ENCODE results near the gene MPV17.
"Not testable (repeated sequence)": the region's sequence is repeated elsewhere in the genome, so short reads cannot be mapped to it uniquely, and the experiment has no call there.

Gene MPV17

DNA sequence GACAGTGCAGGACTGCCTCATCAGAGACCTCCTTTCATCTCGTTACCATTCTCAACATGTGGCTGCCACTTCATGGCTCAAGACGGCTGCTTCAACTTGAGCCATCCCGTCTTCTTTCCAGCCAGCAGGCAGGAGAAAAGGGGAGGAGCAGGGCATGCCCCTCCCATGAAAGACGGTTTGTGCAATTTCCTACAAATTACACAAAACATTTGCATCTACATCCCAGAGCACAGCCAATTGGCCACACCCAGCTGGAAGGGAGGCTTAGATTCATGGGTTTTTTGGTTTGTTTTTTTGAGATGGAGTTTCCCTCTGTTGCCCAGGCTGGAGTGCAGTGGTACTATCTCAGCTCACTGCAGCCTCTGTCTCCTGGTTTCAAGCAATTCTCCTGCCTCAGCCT, 26.4 kb downstream of the MPV17 start:
- DNase-seq, result no peak

DNA sequence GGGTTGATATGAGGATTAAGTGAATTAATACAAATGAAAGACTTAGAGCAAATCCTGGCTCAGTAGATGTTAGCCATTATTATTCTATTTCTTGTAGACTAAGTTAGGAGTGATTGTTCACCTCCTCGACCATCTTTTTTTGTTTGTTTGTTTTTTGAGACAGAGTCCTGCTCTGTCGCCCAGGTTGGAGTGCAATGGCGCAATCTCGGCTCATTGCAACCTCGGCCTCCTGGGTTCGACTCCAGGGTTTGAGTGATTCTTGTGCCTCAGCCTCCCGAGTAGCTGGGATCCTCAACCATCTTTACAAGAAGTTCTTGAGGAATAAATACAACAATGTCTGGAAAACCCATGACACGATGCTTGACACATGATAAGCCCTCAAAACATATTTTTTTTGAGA, 28.0 kb downstream of the MPV17 start:
- DNase-seq, result no peak

- DNase-seq, result no peak
These were observed 31.0 kb downstream of the MPV17 start for GRCh38 chr2:27291865-27292264.

DNA sequence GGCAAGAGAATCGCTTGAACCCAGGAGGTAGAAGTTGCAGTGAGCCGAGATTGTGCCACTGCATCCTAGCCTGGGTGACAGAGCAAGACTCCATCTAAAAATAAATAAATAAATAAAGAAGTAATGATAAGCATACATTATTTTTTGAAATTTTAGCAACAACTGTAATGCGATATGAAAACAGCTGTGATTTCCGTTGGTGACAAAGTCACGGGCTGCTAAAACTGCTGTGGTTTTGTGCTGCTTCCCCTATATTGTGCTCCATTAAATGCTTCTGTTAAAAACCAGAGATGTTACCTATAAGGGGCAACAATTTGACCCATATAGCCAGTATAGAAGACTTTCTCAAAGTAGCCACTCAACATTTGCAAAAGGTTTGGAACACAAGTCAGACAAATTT, 32.3 kb downstream of the MPV17 start:
- DNase-seq, result no peak

DNA sequence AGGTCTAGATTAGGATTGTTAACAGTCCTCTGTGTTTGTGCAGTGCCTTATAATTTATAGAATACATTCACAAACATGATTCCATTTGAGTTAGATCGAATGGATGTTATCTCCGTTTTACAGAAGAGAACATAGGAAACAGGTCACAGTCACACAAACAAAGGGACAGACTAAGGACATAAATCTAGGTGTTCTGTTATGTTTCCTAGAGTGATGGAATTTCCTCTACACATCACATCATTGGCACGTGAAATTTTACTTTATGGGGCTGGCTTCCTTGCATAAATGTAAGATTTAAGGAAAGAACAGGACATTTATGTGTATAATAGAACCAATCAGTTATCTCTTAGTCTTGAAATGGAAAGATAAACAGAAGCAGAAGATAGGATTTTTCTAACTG, 34.3 kb downstream of the MPV17 start:
- DNase-seq, result no peak

DNA sequence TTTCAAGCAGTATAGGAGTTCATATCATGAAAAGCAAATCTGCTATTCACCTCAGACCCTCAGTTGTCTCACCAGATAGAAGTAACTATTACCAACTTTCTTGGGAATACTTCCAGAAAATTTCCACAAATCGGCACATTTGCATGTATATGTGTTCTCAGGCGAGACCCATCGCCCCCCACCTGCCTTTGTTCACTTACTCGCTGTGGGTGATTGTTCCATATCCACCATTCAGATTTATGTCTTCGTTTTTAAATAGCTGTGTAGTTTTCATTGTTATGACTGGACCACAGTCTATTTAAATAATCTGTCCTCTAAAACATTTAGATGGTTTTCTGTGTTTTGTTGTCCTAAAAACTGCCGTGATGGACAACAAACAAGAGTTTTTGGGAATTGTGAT, 37.4 kb downstream of the MPV17 start:
- DNase-seq, result no peak

- no peak for DNase-seq
These were observed 37.9 kb downstream of the MPV17 start for GRCh38 chr2:27284996-27285395.

DNA sequence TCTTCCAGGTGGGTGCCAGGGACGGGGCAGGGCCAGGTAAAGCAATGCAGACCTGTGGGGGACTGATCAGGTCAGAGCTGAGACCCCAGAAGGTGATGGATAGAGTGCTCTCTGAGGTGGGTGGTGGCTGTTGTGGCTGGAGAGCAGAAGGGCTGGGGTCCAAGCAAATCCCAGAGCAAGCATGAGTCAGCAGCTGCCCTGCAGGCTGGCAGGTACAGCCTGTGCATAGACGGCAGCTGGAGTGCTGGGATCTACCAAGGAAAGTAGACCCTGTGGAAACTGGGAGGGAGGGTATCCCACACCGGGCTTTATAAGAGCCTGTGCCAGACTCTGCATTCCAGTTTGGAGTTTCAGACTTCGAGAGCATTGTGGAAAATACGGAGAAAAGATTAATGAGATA, 40.0 kb downstream of the MPV17 start:
- DNase-seq, result no peak

DNA sequence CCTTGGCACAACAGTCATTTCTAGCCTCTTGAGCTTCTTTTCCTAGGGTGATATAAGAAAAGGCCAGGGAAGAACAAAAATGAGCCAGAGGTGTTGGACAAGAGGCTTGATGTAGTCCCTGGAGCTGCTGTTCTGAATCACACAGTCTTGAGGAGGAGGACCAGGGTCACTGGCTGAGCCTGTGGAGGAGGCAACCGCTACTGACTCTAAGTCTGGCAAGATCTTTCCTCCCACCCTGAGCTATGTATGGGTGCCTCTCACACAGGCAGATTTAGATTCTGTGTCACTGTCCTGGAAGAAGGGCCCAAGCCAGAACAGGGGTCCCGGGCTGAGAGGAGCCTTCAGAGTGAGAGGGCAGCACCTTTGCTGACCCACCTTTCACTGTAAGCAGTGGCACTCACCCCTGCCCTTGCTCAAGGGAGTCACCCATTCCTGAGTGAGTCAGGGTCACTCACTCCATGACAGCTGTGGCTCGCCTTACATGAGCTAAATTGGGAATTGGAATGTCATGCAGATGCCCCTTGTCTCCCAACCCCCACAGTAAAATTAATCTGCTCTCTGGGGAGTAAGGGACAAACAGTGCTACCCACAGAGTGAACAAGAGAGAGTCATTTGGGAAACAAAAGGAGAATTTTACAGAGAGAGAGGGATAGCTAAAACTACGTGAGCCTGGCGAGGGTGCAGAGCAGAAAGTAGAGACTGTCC, 40.9 kb downstream of the MPV17 start, which contains the start of gene TRIM54:
Gene TRIM54 (plus strand): TSS at position 575 of the 705 bp plus-strand sequence. CDS start 303 bp downstream, outside the sequence.
- no peak for DNase-seq

DNA sequence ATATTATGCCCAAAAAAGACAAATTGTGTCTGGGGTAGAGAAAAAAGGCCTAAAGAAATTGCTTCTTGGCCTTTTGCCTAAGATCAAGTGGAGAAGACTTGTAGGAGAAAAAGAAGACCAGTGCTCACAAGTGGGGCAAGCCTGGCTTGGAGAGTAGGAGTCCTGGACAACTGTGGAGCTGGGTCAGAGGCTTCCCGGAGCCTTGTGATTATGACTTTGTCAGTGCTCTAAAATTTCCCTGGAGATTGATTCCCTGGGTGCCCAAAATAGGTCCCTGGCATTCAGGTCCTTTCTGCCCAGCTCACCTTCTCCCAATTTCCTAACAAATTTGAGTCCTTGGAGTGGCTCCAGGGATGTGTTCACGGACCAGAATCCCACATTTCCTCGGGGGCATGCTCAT, 41.5 kb downstream of the MPV17 start:
- no peak for DNase-seq

DNA sequence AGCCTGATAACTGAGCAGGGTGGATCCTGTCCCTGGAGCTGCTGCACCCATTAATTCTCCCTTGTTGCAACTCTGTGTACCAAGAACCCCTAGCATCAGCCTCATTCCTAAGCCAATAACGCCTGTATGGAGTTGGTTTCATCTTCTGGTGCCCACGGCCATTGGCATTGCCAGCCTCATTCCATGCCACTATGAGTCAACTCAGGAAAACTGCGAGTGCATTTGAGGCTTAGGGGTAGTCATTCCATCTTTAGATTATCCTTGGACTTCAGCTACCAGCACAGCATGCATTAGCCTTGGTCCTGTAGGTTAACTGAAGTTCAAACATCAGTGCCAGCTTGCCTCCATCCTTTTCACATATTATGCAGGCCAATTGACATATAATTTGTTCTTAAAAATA, 42.1 kb downstream of the MPV17 start:
- no peak for DNase-seq

DNA sequence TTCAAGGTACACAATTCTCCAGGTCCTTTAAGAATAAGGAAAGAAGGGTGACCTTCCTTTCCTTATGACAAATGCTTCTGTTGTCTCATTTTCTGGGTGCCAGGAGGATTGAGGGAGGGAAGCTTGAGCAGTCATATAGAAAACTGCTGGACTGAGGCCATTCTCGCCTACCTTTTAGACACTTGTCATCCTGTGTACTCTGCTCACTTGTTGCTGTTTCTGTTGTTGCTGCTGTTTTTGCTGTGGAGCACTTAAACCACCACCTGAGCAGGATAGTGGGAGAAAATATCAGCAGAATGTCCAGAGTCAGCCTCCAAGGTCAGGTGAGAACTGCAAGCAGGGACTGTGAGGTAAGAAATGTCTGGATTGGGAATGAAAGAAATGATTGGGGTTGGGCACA, 44.9 kb downstream of the MPV17 start:
- no peak for DNase-seq

DNA sequence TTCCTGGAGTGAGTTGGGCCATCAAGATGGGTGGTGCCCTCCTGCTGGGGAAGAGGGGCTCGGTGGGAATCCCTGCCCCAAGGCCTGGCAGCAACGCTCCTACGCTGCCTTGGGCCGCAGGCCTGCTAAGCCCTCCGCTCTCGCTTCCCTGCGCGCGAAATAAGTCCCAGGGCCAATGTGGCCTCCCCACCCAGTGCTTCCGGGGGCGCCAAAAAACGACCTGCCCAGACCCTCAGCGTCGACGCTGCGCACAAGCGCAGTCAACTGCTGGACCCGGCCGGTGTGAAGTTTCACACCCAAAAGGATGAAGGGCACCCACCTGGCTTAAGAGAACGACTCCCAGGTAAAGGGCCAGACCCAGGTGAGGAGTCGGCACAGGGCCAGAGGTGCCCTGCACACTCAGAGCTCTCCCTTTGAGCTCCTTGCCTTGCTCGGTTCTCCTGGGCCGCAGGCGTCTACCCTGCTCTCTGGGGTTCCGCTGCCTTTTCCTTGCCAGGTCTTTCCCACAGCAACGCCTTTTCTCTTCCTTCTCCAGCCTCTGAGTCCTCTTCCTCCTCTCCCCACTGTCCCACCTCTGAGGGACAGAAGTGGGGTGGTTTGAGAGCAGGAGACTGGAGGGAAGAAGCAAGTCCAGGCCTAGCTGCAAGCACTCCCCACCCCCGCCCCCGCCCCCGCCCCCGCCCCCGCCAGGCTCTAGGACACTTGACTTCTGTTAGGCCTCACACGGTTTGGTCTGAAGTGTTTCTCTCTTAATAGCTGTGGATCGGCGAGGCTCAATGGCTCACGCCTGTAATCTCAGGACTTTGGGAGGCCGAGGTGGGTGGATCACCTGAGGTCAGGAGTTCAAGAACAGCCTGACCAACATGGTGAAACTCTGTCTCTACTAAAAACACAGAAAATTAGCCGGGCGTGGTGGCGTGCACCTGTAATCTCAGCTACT, 47.4 kb downstream of the MPV17 start, which contains the start of gene DNAJC5G:
Gene DNAJC5G (plus strand): TSS at position 223 of the 940 bp plus-strand sequence. CDS start 1,296 bp downstream, outside the sequence.
- DNase-seq, result no peak

GRCh38 chr2:27272537-27273522, 50.1 kb downstream of the MPV17 start:
- DNase-seq, result not testable (repeated sequence)

GRCh38 chr2:27271631-27272340, 51.1 kb downstream of the MPV17 start:
- DNase-seq, result no peak

DNA sequence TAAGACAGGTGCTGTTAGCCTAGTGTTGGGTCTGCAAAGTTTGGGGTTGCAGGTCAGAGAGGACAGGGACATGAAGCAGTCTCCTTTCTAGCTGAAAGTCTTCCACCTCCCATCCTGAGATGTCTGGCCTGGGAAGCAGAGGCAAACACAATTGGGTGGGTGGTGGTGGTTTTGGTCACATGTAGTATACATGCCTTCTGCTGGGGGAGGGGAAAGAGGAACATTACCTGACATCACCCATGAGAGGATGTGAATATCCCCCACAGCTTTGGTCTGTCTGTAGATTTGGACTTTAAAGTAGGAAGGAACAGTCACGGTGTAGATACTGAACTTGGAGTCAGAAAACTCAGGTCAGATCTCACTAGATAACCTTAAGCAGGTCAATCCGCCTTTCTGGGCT, 52.2 kb downstream of the MPV17 start:
- no peak for DNase-seq

- no peak for DNase-seq
These were observed 52.8 kb downstream of the MPV17 start for GRCh38 chr2:27270131-27270530.

GRCh38 chr2:27268296-27268695, 54.6 kb downstream of the MPV17 start:
- not testable (repeated sequence) for DNase-seq

GRCh38 chr2:27265536-27265870, 57.4 kb downstream of the MPV17 start:
- DNase-seq, result no peak

GRCh38 chr2:27264753-27265535, 58.0 kb downstream of the MPV17 start:
- DNase-seq, result peak; percentile 63

DNA sequence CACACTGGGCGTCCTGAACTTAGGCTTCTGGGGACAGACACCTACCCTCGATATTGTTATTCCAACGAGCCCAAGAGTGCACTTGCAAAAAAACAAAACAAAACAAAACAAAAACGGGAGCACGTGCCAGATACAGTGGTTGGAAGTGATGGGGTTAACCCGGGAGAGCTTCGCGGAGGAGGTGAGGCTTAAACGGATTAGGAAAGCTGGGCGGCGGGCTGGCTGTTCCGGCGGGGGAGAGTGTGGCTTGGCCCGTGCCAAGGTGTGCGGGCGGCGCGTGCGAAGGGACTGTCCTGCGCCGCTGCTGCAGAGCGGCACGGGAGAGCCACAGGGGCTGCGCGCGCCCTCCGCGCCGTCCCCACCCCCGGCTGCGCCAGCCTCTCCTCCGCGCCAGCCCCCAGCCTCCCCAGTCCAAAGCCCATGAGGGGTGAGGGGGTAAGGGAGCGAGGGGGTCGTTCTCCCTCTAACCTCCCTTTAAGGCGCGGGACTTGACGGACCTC, 58.6 kb downstream of the MPV17 start:
- no peak for DNase-seq

Measured in stimulated activated CD4-positive, alpha-beta T cell treated with anti-CD3 and anti-CD28 coated beads, Interleukin-4, amount 100 ng/mL, for 24 hours (primary cell).